SK-N-SH treated with all-trans-retinoic acid at 6 μM for 48 hours (cell line): Measurements from ENCODE around the gene TSHZ3.

Experiments
- ATAC-seq: fragments of 200-7000 bp; cut with Tn5 transposase; 3 replicates; pipeline ENCODE4 v1.9.1; 2020; ENCODE audit warnings: mild to moderate bottlenecking, moderate library complexity
- ARNTL ChIP-seq: fragments of 450-650 bp; formaldehyde crosslinking; IDR thresholded peaks from 2 replicates; pipeline ENCODE4 v1.5.0; 2020; ENCODE audit warnings: low read depth, mild to moderate bottlenecking, moderate library complexity, borderline replicate concordance
- BACH2 ChIP-seq: fragments of 250-450 bp; sonication (Bioruptor Pico); IDR thresholded peaks from 2 replicates; pipeline ENCODE4 v1.9.0; 2021; ENCODE audit warnings: mild to moderate bottlenecking, borderline replicate concordance
- CREB5 ChIP-seq: fragments of 250-450 bp; sonication (Bioruptor Pico); IDR thresholded peaks from 2 replicates; pipeline ENCODE4 v1.5.1; 2020; ENCODE audit warnings: low read depth, mild to moderate bottlenecking, moderate library complexity
- CSDC2 ChIP-seq: fragments of 250-450 bp; sonication (Bioruptor Pico); IDR thresholded peaks from 2 replicates; pipeline ENCODE4 v1.5.0; 2020; ENCODE audit warnings: mild to moderate bottlenecking, moderate library complexity
- ESRRG ChIP-seq: fragments of 250-450 bp; sonication (Bioruptor Pico); IDR thresholded peaks from 2 replicates; pipeline ENCODE4 v1.6.1; 2021; ENCODE audit warnings: mild to moderate bottlenecking
- GLIS3 ChIP-seq: fragments of 250-450 bp; sonication (Bioruptor Pico); IDR thresholded peaks from 2 replicates; pipeline ENCODE4 v1.5.0; 2020; ENCODE audit warnings: mild to moderate bottlenecking, moderate library complexity
- ISL1 ChIP-seq: fragments of 250-450 bp; sonication (Bioruptor Pico); IDR thresholded peaks from 2 replicates; pipeline ENCODE4 v2.1.2; 2022; ENCODE audit warnings: mild to moderate bottlenecking, moderate library complexity
- OSR1 ChIP-seq: fragments of 250-450 bp; sonication (Bioruptor Pico); IDR thresholded peaks from 2 replicates; pipeline ENCODE4 v1.8.0; 2022; ENCODE audit warnings: moderate library complexity, mild to moderate bottlenecking, inconsistent platforms
- PATZ1 ChIP-seq: fragments of 250-450 bp; sonication (Bioruptor Pico); IDR thresholded peaks from 2 replicates; pipeline ENCODE4 v1.8.0; 2020; ENCODE audit warnings: mild to moderate bottlenecking, moderate library complexity, borderline replicate concordance
- PPARA ChIP-seq: fragments of 250-450 bp; sonication (Bioruptor Pico); IDR thresholded peaks from 2 replicates; pipeline ENCODE4 v1.5.0; 2020; ENCODE audit warnings: mild to moderate bottlenecking, borderline replicate concordance
- RARB ChIP-seq: fragments of 250-450 bp; sonication (Bioruptor Pico); IDR thresholded peaks from 2 replicates; pipeline ENCODE4 v1.8.0; 2021; ENCODE audit warnings: mild to moderate bottlenecking, moderate library complexity
- SNAI2 ChIP-seq: fragments of 250-450 bp; sonication (Bioruptor Pico); IDR thresholded peaks from 2 replicates; pipeline ENCODE4 v1.5.0; 2020; ENCODE audit warnings: mild to moderate bottlenecking, moderate library complexity
- TOX ChIP-seq: fragments of 250-450 bp; sonication (Bioruptor Pico); IDR thresholded peaks from 2 replicates; pipeline ENCODE4 v1.8.0; 2021; ENCODE audit warnings: mild to moderate bottlenecking, moderate library complexity, borderline replicate concordance
- ZC3H10 ChIP-seq: fragments of 250-450 bp; sonication (Bioruptor Pico); IDR thresholded peaks from 2 replicates; pipeline ENCODE4 v1.5.1; 2021; ENCODE audit warnings: mild to moderate bottlenecking, moderate library complexity
- ZFP3 ChIP-seq: fragments of 250-450 bp; sonication (Bioruptor Pico); IDR thresholded peaks from 2 replicates; pipeline ENCODE4 v1.5.0; 2020; ENCODE audit warnings: mild to moderate bottlenecking, moderate library complexity
- ZFP30 ChIP-seq: fragments of 450-650 bp; formaldehyde crosslinking; IDR thresholded peaks from 2 replicates; pipeline ENCODE4 v1.5.0; 2022; ENCODE audit warnings: mild to moderate bottlenecking, moderate library complexity
- ZNF565 ChIP-seq: fragments of 450-650 bp; formaldehyde crosslinking; conservative IDR thresholded peaks from 2 replicates; pipeline ENCODE4 v1.5.0; 2020; ENCODE audit warnings: low read depth, mild to moderate bottlenecking, moderate library complexity
- ZNF70 ChIP-seq: fragments of 450-650 bp; formaldehyde crosslinking; IDR thresholded peaks from 2 replicates; pipeline ENCODE4 v1.5.0; 2020; ENCODE audit warnings: mild to moderate bottlenecking, moderate library complexity
- ZNF8 ChIP-seq: fragments of 450-650 bp; formaldehyde crosslinking; IDR thresholded peaks from 2 replicates; pipeline ENCODE4 v1.5.0; 2020; ENCODE audit warnings: mild to moderate bottlenecking, moderate library complexity
- TF ChIP-seq, protein P1 (sequence below): fragments of 250-450 bp; sonication (Bioruptor Pico); IDR thresholded peaks from 2 replicates; pipeline ENCODE4 v1.8.0; 2021; ENCODE audit warnings: low read depth, mild to moderate bottlenecking, moderate library complexity, borderline replicate concordance
- TF ChIP-seq, protein P2 (sequence below): fragments of 250-450 bp; sonication (Bioruptor Pico); IDR thresholded peaks from 2 replicates; pipeline ENCODE4 v1.5.0; 2020; ENCODE audit warnings: mild to moderate bottlenecking, moderate library complexity
- TF ChIP-seq, protein P3 (sequence below): fragments of 250-450 bp; sonication (Bioruptor Pico); IDR thresholded peaks from 2 replicates; pipeline ENCODE4 v1.5.1; 2021; ENCODE audit warnings: mild to moderate bottlenecking, moderate library complexity

TSHZ3 gene

GRCh38 chr19:31303262-31303815 is 45.9 kb downstream of the TSHZ3 start:
- no peak for TF ChIP-seq GLIS3 (CRISPR knock-in tag)
- no peak for TF ChIP-seq CREB5 (CRISPR knock-in tag)
- TF ChIP-seq, protein P1, sequence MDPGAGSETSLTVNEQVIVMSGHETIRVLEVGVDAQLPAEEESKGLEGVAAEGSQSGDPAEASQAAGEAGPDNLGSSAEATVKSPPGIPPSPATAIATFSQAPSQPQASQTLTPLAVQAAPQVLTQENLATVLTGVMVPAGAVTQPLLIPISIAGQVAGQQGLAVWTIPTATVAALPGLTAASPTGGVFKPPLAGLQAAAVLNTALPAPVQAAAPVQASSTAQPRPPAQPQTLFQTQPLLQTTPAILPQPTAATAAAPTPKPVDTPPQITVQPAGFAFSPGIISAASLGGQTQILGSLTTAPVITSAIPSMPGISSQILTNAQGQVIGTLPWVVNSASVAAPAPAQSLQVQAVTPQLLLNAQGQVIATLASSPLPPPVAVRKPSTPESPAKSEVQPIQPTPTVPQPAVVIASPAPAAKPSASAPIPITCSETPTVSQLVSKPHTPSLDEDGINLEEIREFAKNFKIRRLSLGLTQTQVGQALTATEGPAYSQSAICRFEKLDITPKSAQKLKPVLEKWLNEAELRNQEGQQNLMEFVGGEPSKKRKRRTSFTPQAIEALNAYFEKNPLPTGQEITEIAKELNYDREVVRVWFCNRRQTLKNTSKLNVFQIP (CRISPR knock-in tag): no peak
- TF ChIP-seq BACH2 (CRISPR knock-in tag): no peak
- no peak for TF ChIP-seq ZNF8 (CRISPR knock-in tag)
- TF ChIP-seq ZNF70 (CRISPR knock-in tag): no peak
- no peak for TF ChIP-seq PPARA (CRISPR knock-in tag)
- ATAC-seq: no peak

DNA sequence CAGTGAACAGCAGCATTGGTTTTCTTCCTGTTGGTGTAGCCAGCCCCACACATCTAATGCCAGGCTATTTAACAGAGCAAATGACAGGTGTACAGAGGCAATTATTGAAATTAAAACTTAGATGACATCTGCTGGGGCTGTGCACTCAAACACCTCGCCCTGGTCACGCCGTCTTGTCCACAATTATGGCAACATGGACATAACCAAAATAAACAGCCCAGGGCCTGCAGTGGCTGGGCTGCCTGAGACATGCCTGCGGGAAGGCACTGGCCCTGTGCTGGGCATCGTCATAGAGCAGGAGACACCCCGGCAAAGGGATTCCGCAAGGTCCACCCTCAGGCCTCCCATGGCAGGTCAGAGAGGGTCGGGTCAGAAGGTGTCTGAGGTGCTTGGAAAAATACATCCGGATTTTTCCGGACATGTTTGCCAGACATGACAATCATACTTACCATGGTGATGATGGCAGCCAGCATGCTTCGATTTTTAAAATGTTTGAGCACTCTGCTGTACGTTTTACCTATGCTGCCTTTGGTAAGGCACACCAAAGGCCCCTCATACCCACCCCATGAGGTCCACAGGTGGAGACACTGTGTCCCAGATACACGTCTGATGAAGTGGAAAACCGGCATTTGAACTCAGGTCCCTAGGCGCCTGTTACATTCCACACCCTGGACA is 47.8 kb downstream of the TSHZ3 start:
- no peak for ATAC-seq
- no peak for TF ChIP-seq BACH2 (CRISPR knock-in tag)
- TF ChIP-seq GLIS3 (CRISPR knock-in tag): no peak
- TF ChIP-seq ARNTL (CRISPR knock-in tag): no peak
- TF ChIP-seq ZFP30 (CRISPR knock-in tag): no peak
- TF ChIP-seq ESRRG (CRISPR knock-in tag): no peak
- no peak for TF ChIP-seq ZNF70 (CRISPR knock-in tag)
- TF ChIP-seq TOX (CRISPR knock-in tag): no peak
- TF ChIP-seq SNAI2 (CRISPR knock-in tag): no peak
- TF ChIP-seq ZFP3: no peak
- no peak for TF ChIP-seq CREB5 (CRISPR knock-in tag)
- TF ChIP-seq, protein P2, sequence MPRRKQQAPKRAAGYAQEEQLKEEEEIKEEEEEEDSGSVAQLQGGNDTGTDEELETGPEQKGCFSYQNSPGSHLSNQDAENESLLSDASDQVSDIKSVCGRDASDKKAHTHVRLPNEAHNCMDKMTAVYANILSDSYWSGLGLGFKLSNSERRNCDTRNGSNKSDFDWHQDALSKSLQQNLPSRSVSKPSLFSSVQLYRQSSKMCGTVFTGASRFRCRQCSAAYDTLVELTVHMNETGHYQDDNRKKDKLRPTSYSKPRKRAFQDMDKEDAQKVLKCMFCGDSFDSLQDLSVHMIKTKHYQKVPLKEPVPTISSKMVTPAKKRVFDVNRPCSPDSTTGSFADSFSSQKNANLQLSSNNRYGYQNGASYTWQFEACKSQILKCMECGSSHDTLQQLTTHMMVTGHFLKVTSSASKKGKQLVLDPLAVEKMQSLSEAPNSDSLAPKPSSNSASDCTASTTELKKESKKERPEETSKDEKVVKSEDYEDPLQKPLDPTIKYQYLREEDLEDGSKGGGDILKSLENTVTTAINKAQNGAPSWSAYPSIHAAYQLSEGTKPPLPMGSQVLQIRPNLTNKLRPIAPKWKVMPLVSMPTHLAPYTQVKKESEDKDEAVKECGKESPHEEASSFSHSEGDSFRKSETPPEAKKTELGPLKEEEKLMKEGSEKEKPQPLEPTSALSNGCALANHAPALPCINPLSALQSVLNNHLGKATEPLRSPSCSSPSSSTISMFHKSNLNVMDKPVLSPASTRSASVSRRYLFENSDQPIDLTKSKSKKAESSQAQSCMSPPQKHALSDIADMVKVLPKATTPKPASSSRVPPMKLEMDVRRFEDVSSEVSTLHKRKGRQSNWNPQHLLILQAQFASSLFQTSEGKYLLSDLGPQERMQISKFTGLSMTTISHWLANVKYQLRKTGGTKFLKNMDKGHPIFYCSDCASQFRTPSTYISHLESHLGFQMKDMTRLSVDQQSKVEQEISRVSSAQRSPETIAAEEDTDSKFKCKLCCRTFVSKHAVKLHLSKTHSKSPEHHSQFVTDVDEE (CRISPR knock-in tag): no peak
- no peak for TF ChIP-seq PATZ1
- TF ChIP-seq, protein P1 (CRISPR knock-in tag): no peak
- TF ChIP-seq PPARA (CRISPR knock-in tag): no peak
- TF ChIP-seq OSR1 (CRISPR knock-in tag): no peak

DNA sequence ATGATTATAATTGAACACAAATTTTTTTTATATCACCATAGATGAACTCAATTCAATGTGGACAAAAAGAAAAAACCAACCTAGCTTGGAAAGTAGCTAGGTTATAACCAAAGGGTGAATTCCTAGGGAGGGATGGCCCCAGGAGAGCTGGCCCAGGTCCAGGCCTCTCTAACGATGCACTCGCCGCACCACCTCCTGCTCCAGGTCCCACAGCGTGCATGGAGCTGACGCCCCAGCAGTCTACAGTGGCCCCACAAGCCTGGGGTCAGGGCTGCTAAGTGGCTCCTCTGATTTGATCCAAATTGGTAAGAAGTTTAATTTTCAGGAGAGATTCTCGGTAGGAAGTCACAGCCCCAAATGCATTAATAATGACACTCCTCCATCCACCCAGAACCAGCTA is 48.8 kb downstream of the TSHZ3 start:
- ATAC-seq: no peak
- TF ChIP-seq RARB (CRISPR knock-in tag): no peak
- TF ChIP-seq ARNTL (CRISPR knock-in tag): no peak
- no peak for TF ChIP-seq ZC3H10 (CRISPR knock-in tag)
- no peak for TF ChIP-seq ISL1 (CRISPR knock-in tag)
- TF ChIP-seq, protein P1 (CRISPR knock-in tag): no peak
- no peak for TF ChIP-seq PPARA (CRISPR knock-in tag)
- TF ChIP-seq SNAI2 (CRISPR knock-in tag): no peak
- no peak for TF ChIP-seq ZFP3
- TF ChIP-seq, protein P3, sequence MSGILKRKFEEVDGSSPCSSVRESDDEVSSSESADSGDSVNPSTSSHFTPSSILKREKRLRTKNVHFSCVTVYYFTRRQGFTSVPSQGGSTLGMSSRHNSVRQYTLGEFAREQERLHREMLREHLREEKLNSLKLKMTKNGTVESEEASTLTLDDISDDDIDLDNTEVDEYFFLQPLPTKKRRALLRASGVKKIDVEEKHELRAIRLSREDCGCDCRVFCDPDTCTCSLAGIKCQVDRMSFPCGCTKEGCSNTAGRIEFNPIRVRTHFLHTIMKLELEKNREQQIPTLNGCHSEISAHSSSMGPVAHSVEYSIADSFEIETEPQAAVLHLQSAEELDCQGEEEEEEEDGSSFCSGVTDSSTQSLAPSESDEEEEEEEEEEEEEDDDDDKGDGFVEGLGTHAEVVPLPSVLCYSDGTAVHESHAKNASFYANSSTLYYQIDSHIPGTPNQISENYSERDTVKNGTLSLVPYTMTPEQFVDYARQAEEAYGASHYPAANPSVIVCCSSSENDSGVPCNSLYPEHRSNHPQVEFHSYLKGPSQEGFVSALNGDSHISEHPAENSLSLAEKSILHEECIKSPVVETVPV (CRISPR knock-in tag): no peak
- no peak for TF ChIP-seq CSDC2 (CRISPR knock-in tag)
- TF ChIP-seq GLIS3 (CRISPR knock-in tag): no peak
- no peak for TF ChIP-seq ZNF565 (CRISPR knock-in tag)
- no peak for TF ChIP-seq OSR1 (CRISPR knock-in tag)
- TF ChIP-seq TOX (CRISPR knock-in tag): no peak
- no peak for TF ChIP-seq ZNF70 (CRISPR knock-in tag)
